8988T (cell line): ENCODE measurements around the gene ADIRF.
"Not testable (repeated sequence)": the region's sequence is repeated elsewhere in the genome, so short reads cannot be mapped to it uniquely, and the experiment has no call there.

ENCODE experiments used
- DNase-seq: peaks from one replicate; pipeline ENCODE4 v3.0.0; 2011

Gene ADIRF

GRCh38 chr10:86961481-86962091 is 6.7 kb upstream of the ADIRF start:
- peak; percentile 14 for DNase-seq

DNA sequence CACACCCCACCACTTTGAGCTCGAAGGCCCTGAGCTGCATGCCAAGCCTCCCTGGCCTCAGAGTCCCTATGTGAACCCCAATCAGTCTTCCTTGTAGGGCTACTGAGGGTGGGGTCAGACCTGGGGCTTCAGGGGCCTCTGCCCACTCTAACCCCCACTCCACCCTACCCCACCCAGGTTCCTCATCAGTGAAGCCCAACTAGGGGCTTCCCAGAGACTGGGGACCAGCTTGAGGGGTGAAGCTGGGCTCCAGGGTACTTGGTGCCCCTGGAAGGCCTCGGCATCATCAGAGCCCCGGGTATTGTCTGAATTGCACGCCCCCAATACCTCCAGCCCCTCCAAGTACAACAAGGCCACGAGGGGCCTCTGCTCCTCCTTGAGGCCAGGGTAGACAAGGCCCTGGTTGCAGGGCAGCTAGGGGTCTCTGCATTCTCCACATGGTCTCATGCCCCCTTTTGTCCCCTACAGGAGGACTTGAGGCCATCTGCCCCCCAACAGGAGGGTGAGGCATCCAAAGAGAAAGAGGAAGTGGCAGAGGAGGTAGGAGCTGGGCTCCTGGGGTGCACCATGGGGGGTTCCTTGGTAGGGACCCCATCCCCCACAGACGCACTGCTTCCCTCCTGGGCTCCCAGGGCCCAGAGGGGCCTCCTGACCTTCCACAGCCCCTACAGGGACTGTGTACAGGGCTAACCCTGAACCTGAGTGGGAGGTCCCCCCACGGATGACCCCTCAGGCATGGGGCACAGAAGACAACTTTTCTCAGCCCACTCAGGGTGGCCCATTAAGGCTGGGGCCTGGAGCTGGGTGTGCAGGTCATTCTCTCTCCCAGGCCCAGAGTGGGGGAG is 5.9 kb upstream of the ADIRF start:
- DNase-seq, result peak; percentile 6

DNA sequence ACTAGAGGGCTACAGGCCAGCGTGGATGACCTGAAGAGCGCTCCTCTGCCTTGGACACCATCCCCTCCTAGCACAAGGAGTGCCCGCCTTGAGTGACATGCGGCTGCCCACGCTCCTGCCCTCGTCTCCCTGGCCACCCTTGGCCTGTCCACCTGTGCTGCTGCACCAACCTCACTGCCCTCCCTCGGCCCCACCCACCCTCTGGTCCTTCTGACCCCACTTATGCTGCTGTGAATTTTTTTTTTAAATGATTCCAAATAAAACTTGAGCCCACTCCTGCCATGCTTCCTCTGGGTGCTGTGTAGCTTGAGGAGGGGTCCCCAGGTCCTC is 5.3 kb upstream of the ADIRF start:
- DNase-seq, result no peak

- DNase-seq, result no peak
Measured at GRCh38 chr10:86963341-86963919, 4.9 kb upstream of the ADIRF start.

GRCh38 chr10:86964061-86964846 is 4.0 kb upstream of the ADIRF start:
- peak; percentile 15 for DNase-seq

GRCh38 chr10:86964847-86965190 is 3.5 kb upstream of the ADIRF start:
- DNase-seq, result no peak

DNA sequence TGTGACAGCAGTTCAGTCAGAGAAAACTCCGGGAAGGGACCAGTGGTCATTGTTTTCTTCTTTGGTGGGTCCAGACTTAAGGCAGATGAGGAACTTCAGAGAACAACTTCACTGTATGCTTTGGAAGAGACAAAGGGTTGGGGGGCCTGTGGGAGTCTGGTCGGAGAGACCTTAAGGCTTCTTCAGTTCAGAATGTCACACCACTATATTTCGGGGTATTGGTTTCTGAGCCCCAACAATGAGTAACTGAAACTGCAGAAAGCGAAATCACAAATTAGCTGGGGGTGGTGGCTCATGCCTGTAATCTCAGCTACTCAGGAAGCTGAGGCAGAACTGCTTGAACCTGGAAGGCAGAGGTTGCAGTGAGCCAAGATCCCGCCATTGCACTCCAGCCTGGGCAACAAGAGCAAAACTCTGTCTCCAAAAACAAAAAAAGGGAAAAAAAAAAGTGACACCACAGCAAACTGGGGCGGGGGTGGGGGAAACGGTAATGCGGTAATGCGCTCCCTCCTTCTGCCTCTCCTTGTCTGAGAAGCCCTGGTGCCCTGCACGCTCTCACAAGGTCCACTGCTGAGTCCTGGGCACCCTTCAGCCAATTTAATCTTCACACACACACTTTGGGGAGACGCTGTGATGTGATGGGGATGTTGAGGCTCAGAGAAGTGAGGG is 2.2 kb upstream of the ADIRF start:
- DNase-seq, result no peak

- no peak for DNase-seq
Measured at GRCh38 chr10:86967481-86967941, 771 bp upstream of the ADIRF start.

GRCh38 chr10:86968994-86969355 is 693 bp downstream of the ADIRF start:
- no peak for DNase-seq

DNA sequence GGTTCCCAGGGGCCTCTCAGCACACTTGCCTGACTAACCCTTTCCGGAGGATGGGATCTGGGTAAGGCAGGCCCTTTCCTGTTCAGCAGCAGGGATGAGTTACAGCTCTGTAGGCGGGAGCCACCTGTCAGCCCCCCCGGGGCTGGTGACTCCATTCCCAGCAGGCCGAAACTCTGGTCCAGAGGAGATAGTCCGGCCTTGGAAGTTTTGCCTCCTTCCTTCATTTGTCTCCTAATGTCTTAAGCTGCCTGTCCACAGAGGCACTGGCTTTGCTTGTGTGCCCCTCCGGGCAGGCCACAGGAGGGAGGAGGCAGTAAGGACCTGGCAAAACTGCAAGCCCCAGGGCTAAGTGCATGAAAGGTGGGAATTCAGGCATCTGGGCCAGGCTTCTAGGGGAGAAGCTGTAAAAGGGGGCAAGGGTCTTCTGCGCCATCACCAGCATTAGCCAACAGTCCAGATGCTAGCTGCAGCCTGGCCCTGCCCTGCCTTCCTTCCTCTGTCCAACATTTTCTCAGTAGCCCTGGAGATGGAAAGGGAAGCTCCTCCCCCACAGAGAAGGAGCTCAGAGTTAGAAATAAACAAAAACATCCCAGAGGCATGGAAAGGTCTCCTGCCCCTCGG is 1.2 kb downstream of the ADIRF start:
- no peak for DNase-seq

GRCh38 chr10:86970162-86970981 is 2.1 kb downstream of the ADIRF start:
- no peak for DNase-seq

DNA sequence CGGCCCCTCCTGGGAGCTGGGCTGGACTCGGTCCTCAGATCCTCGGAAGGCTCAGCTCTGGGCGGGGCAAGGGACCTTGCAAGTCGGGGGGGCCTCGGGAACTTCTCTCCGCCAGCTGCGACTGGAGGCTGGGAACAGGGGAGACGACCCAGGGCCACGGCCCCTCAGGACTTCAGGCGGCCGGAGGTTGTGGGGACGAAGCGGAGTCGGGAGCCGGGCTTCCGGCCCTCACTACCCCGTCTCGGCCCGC is 2.6 kb downstream of the ADIRF start:
- no peak for DNase-seq

DNA sequence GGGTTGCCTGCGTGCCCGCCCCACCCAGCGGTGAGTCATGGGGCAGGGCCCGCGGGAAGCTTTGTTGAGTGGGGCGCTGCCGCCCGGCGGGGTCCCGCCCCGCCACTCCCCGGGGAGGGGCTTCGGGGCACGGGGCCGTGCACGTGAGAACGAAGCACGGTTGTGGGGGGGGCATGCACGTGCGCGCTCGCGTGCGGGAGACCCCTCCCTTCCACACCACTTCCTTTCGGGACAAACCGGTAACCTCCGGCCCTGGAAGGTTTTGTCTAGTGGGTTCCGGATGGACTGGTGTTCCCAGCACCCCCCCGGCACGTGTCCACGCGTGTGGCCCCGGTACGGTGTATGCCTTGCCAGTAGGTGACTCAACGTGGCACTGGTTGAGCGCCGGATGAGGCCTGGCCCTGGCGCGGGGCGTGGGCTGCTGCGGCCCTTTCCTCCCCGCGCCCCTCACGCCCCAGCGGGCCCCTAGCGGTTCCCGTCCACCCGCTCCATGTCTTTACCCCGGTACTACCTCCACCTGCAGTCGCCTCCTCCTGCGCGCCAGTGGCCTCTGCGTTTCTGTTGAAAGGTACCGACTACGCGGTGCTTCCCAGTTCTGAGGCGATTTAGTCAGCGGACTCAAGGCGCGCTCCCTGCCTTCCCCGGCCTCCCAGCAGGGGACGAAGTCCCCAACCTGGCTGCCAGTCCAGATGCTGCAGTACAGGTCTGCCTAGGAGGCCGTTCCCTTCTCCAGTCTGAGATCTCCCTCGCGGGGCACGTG is 3.1 kb downstream of the ADIRF start:
- DNase-seq, result no peak

DNA sequence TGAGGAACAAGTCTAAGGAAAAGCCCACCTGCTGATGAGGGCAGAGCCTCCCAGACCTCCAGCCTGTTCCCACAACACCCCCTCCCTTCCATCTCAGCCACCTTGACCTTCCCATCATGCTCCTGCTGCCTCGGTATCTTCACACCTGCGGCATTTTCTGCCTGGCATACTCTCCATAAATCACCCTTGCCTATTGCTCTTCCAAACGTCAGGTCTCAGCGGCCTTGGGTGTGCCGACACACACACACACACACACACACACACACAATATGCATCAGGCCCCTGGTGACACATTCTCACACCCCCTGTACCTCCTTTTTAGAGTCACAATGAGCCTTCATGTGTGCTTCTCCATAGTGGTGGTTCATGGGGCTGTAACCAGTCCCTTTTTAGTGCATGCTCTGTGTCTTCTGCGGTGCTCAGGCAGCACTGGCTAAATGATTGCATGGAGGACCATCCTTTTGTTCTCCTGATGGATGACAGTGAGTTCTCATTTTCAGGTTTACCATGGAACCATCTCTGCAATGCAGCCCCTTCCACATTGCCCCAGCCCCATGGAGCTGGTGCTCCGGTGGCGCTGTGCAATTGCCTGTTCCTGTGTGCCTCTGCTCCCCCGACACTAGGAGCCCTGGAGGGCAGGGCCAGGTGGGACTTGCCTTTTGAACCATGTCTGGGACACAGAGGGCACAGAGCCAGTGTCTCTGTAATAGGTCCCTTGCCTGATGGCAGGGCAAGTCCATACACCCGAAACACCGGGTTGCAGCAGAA is 4.5 kb downstream of the ADIRF start:
- no peak for DNase-seq

DNA sequence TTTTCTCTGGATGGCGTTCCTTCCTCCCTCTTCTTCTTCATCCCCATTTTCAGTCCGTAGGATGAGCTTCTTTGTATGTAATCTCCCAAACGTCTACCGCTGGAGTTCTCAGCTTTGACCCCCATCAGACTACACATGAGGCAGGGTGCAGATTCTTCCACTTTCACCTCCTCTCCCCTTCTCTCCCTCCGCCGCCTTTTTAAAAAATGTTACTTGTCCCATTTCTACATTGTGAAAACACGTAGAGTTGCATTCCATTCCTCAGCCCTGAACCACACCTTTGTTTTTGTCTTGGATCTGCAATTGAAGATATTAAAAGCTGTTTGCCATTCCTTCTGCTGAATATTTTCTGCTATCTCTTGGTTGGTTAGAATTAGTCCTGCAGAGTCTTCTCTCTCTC is 6.2 kb downstream of the ADIRF start:
- no peak for DNase-seq

GRCh38 chr10:86976362-86977056 is 8.2 kb downstream of the ADIRF start:
- DNase-seq, result no peak

GRCh38 chr10:86978457-86978856 is 10.2 kb downstream of the ADIRF start:
- not testable (repeated sequence) for DNase-seq

DNA sequence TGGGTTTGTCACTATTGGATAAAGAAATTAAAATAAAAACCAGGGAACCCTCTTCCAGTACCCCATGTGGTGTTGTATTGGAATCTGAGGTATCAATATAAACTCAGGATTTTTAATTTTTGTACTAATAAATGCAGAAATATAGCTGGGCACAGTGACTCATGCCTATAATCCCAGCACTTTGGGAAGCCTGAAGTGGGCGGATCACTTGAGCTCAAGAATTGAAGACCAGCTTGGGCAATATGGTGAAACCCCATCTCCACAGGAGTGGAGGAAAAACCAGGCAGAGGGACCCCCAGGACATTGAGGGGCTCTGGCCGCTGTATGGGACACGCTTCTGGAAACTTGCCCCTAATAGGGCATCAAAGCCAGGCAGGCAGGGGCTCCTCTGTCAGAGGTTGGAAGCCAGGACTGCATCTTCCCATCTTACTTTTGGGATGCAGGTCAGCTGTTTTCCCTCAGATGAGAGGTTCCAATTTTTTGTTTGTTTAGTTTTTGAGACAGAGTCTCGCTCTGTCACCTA is 11.1 kb downstream of the ADIRF start:
- no peak for DNase-seq

- no peak for DNase-seq
Measured at GRCh38 chr10:86979977-86980448, 11.7 kb downstream of the ADIRF start.
